Erythroblast (primary cell): Measurements from ENCODE around the gene SUSD1.

ENCODE experiments used
- GATA1 ChIP-seq: IDR thresholded peaks from 2 replicates; pipeline ENCODE4 v1.6.1; 2011; ENCODE audit warnings: low read depth, mild to moderate bottlenecking, control low read depth, low read length, moderate library complexity
- POLR2A ChIP-seq: IDR thresholded peaks from 2 replicates; pipeline ENCODE4 v1.6.1; 2011; ENCODE audit warnings: mild to moderate bottlenecking, low read length

GRCh38 chr9:112166176-112167140 is 8.6 kb downstream of the SUSD1 start:
- TF ChIP-seq POLR2A (no peak), GATA1 (no peak)
